Activated T-cell treated with anti-CD3 and anti-CD28 coated beads for 24 hours (primary cell): ENCODE results near the gene PLEKHG7.

ENCODE experiments used
- DNase-seq: peaks from one replicate; pipeline ENCODE4 v3.0.0-alpha.2; 2020; ENCODE audit warnings: low read depth

The PLEKHG7 gene

GRCh38 chr12:92715625-92716024 lies 12.8 kb downstream of the PLEKHG7 start:
- DNase-seq: no peak

DNA sequence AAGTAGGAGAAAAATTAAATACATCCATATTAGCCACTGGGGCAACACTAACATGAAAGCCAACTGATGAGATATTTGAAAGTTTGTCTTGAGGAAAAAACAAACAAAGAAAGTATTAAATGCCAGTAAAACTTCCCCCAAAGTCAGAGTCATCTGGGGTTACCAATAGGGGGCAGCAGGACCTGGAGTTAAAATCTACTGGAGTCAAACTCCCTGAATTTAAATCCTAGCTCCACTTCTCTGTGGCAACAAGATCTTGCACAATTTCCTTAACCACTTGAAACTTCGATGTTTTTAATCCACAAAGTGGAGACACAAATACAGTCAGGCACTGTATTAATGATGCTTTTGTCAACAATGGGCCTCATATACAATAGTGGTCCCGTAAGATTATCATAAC lies 14.4 kb downstream of the PLEKHG7 start:
- no peak for DNase-seq

DNA sequence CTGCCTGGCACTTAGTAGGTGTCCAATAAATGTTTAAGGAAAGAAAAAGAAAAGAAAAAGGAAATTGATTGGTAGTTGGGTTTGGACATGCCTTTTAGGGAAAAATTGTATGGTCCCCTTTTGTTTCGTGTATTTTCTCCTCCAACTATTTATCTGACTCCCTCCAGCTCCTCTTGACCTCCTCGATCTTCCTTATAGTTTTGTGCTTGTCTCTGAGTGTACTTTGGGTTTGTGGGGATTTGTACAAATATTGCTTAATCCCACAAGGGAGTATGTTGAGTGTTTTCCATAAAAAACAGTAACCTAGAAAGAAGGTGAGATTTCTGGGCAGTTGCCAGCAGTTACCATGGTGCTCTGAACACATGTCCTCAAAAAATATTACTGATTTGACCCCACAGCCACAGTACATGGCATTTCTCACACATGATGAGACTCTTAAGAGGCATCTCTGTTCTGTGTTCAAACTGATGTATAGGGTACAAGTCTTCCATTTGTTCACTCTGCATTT lies 15.7 kb downstream of the PLEKHG7 start:
- no peak for DNase-seq

- DNase-seq: no peak
Measured at GRCh38 chr12:92719674-92720073, 16.9 kb downstream of the PLEKHG7 start.

- DNase-seq: no peak
Measured at GRCh38 chr12:92721130-92721529, 18.3 kb downstream of the PLEKHG7 start.

DNA sequence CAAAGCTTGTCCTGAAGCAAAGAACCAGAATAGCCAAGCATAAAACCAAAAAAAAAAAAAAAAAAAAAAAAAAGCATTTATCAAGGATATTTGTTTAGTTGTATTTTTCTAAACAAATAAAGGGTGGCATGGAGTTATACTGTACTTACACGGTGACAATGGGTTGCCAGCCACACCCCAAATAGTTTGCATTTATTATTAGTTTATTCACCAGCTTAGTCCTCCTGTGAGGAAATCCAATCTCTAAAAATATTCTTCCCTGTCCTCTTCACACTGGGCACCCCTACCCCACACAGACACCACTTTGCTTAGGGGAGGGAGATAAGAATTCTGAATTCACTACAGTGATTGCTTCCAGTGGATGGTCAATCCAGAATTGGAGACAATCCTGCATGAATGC lies 18.9 kb downstream of the PLEKHG7 start:
- no peak for DNase-seq

- no peak for DNase-seq
Measured at GRCh38 chr12:92722897-92723296, 20.1 kb downstream of the PLEKHG7 start.

- no peak for DNase-seq
Measured at GRCh38 chr12:92726850-92727249, 24.1 kb downstream of the PLEKHG7 start.

DNA sequence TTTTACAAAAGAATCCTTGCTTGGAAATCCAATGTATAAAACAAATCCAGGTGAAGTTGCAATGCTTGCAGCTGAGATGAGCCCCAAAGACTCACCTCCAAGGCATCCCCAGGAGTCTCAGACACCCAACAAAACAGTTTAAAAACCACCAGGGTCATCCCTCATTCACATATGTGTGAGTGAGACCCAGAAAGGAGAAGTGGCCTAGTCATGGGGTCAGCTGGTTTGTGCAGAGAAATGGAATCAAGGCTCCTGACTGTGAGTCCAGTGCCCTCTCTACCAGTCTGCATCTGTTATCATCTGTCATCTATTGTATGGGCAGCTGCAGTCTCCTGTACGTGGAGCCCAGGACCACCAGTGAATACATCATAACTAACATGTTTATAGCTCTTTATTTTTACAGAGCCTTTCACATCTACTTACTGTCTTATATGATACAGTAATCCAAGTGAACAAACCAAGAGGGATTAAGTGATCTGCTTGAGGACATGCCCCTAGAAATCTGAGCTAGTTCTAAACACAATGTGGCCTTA lies 27.1 kb downstream of the PLEKHG7 start:
- DNase-seq: no peak

DNA sequence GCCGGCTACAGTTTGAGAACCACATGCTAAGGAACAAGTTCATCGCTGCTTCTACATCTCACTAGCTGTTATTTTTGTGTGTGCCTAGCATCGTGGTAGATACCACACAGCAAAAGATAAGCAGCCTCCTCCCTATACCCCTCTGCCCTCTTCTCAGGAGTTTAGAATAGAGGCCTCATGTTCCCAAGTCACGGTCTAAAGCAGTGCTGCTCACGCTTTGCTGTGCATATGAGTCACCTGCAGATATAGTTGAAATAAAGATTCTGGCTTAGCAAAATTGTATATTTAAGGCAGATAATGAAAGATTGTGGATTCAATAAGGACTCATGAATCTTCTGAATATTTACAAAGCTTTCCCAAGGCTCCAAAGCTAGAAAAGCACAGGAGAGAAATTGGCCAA lies 28.0 kb downstream of the PLEKHG7 start:
- no peak for DNase-seq

- no peak for DNase-seq
Measured at GRCh38 chr12:92732216-92732615, 29.4 kb downstream of the PLEKHG7 start.

DNA sequence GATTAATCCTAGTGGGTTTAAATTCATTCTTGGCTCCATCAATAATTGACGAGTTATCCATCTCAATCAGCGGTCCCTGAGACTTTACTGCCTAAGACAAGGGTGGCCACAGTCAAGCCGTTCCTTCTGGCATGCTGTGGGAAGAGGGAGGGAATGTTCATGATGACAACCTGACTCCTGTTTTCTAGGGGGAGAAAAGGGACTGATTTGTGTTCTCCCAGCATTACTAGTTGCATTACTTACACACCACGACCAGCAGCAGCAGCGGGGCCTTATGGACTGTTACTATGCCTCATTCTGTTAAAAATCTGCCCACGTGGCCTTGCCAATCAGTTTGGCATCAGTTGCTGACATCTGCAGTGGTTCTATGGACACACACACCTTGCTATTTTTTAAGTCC lies 29.9 kb downstream of the PLEKHG7 start:
- no peak for DNase-seq

- DNase-seq: no peak
Measured at GRCh38 chr12:92733181-92733580, 30.4 kb downstream of the PLEKHG7 start.

DNA sequence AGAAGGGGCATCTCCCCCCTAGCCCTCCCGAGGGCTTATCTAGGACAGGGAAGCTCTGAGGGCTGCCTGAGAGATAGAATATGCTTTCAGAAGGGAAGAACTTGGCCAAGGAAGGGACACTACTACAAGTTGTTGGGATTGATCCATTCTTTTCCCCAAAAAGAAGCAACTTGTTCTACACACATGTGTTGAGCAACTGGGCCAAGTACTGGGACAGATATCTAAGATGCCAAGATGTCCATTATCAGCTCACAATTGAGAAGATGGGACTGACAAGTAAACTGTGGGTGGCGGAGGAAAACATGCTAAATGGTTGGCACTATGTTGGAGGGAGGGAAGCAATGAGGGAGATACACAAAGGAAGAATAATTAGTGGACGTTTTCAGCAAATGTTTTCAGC lies 30.9 kb downstream of the PLEKHG7 start:
- no peak for DNase-seq

DNA sequence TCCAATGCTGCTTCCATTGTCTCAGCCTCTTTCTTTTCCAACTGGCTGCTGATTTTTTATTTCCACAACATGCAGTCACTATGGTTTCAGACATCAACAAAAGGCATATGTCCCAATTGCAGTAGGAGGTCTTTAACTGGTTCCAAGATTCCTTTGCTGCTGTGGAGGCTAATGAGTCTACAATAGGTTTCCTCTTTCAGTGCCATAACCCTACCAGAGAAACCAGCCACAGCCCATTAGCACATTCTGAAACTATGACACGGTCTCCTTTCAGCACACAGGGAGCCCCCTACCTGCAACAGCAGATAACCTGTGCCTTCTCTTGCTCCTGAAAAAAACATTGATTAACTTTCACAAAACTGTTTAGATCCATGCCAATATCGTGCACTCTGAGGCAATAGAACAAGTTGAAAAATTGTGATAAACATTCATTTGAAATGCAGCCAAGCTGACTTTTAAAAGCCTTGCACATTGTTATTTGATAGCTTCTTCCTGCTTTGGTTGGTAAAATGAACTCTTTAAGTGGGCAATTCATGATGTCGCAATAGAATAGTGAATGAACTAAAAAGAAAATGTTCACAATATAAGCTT lies 32.4 kb downstream of the PLEKHG7 start:
- DNase-seq: no peak

- DNase-seq: no peak
Measured at GRCh38 chr12:92736605-92737004, 33.8 kb downstream of the PLEKHG7 start.

GRCh38 chr12:92737855-92738850 lies 35.4 kb downstream of the PLEKHG7 start:
- DNase-seq: no peak

- no peak for DNase-seq
Measured at GRCh38 chr12:92739113-92739512, 36.3 kb downstream of the PLEKHG7 start.

GRCh38 chr12:92740411-92740810 lies 37.6 kb downstream of the PLEKHG7 start:
- DNase-seq: no peak

GRCh38 chr12:92743026-92743425 lies 40.2 kb downstream of the PLEKHG7 start:
- no peak for DNase-seq

DNA sequence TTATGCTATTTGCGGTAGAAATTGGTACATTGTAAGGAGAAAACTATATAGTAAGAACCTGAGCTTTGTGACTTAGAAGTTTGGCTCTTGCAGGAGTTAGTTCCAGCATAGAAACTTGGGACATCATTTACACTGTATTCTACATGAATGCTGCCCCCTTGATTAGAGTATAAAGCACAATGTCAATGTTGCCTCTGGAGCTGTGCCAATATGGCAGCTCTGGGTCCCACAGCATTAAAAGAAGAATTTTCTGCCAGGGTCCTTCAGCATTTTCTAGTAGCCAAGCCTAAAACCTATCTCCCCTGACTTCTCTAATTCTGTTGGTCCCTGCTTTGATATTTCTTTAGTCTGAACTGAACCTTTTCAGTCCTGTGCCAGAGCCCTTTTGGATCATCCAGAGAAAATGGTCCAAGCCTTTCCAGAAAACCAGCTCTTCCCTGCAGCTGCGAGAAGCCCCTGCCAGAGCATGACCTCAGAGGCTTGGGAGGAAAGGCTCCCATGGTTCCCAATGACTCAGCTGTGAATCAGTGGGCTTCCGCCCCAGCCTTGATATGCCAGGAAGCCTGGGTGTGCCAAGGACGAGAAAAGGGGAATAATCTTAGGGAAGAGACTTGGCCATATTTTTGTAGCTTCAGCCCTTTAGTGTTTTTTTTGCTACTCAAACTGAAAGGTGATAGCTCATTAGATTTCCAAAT lies 43.2 kb downstream of the PLEKHG7 start:
- no peak for DNase-seq

- no peak for DNase-seq
Measured at GRCh38 chr12:92747151-92747550, 44.4 kb downstream of the PLEKHG7 start.
